Colonic mucosa (tissue), 4 donors: ENCODE measurements around the gene NRSN1. TPM values are rescaled to one million over a fixed set of nuclear protein-coding genes. Genes with fewer than 3 reads are reported as not detected.

ENCODE experiments used
- DNase-seq: peaks from one replicate; pipeline ENCODE4 v3.0.0-alpha.2; 2020
- H3K27ac ChIP-seq: fragments of 200-600 bp; one replicate; pipeline ENCODE4 v1.8.0; 2021
- H3K27me3 ChIP-seq: fragments of 200-600 bp; one replicate; pipeline ENCODE4 v1.8.0; 2021
- H3K36me3 ChIP-seq: fragments of 200-600 bp; one replicate; pipeline ENCODE4 v1.8.0; 2021
- H3K4me1 ChIP-seq: fragments of 200-600 bp; one replicate; pipeline ENCODE4 v1.8.0; 2021; ENCODE audit warnings: mild to moderate bottlenecking
- H3K4me3 ChIP-seq: fragments of 200-600 bp; one replicate; pipeline ENCODE4 v1.8.0; 2021
- H3K9ac ChIP-seq, 2 donors: one replicate each; pipeline ENCODE4 v1.7.0; 2013; ENCODE audit warnings: control low read depth in 2 of 2, low read depth in 2 of 2, low read length in 2 of 2
- H3K9me3 ChIP-seq: fragments of 200-600 bp; one replicate; pipeline ENCODE4 v1.8.0; 2021
- CTCF ChIP-seq: fragments of 200-600 bp; IDR thresholded peaks from one replicate; pipeline ENCODE4 v1.8.0; 2022; ENCODE audit warnings: antibody characterized with exemption, mild to moderate bottlenecking
- intact Hi-C: fragments of 100-400 bp; cut with DNase I; formaldehyde crosslinking; loops from one replicate; pipeline ENCODE4 v1.14.1; 2022
- total RNA-seq, 2 donors: library from RNA; stranded (reverse); fragmentation: NEBNext Ultra II Directional in 1 of 2; extraction: Animal tissue kit (Norgen Biotek cat#: 25700) in 1 of 2; gene quantifications; one replicate each; pipeline ENCODE4 v1.2.1, GENCODE V29; 2021
- donor health status: healthy.
- donor health status: DM: no; HTN: no; CAD: no.
- donor health status: DM: no; HTN: no; CAD: no.

Gene NRSN1
- total RNA-seq, 2 donors from 2014 or later = 0.64 TPM; not detected in 1

- no peaks in the 10 kb centered on the region for H3K27me3 ChIP-seq
- H3K9me3 ChIP-seq = no peaks in the 10 kb centered on the region
- no peak overlapping the region for H3K27ac ChIP-seq
- H3K9ac ChIP-seq = no peak overlapping the region
- no peak overlapping the region for H3K4me3 ChIP-seq
- no peaks in the 10 kb centered on the region for H3K4me1 ChIP-seq
- intact Hi-C loops = no loop called here
- DNase-seq = no peak
- TF ChIP-seq CTCF = no peak
- no peaks in the 10 kb centered on the region for H3K36me3 ChIP-seq
Observed at GRCh38 chr6:24152014-24152413, 26.0 kb downstream of the NRSN1 start.

- no peak overlapping the region for H3K27ac ChIP-seq
- no peaks in the 10 kb centered on the region for H3K9me3 ChIP-seq
- H3K27me3 ChIP-seq = no peaks in the 10 kb centered on the region
- H3K4me1 ChIP-seq = no peaks in the 10 kb centered on the region
- H3K9ac ChIP-seq = no peak overlapping the region
- H3K36me3 ChIP-seq = no peaks in the 10 kb centered on the region
- no peak for TF ChIP-seq CTCF
- no peak overlapping the region for H3K4me3 ChIP-seq
- intact Hi-C loops = no loop called here
- DNase-seq = no peak
Observed at GRCh38 chr6:24154121-24154520, 28.1 kb downstream of the NRSN1 start.

GRCh38 chr6:24157886-24158285 is 31.9 kb downstream of the NRSN1 start:
- no peak for DNase-seq
- no peak for TF ChIP-seq CTCF
- Histone ChIP-seq H3K9me3 (no peaks in the 10 kb centered on the region), H3K9ac (no peak overlapping the region), H3K36me3 (no peaks in the 10 kb centered on the region), H3K4me3 (no peak overlapping the region), H3K4me1 (no peaks in the 10 kb centered on the region), H3K27me3 (no peaks in the 10 kb centered on the region), H3K27ac (no peak overlapping the region)
- intact Hi-C loops = no loop called here

GRCh38 chr6:24183584-24183983 is 57.6 kb downstream of the NRSN1 start:
- intact Hi-C loops = no loop called here
- no peaks in the 10 kb centered on the region for H3K9me3 ChIP-seq
- no peak for TF ChIP-seq CTCF
- H3K27ac ChIP-seq = no peak overlapping the region
- no peaks in the 10 kb centered on the region for H3K27me3 ChIP-seq
- no peak overlapping the region for H3K9ac ChIP-seq
- no peak overlapping the region for H3K4me3 ChIP-seq
- no peaks in the 10 kb centered on the region for H3K4me1 ChIP-seq
- no peaks in the 10 kb centered on the region for H3K36me3 ChIP-seq
- DNase-seq = no peak

- intact Hi-C loops = no loop called here
Observed at GRCh38 chr6:24186349-24186748, 60.3 kb downstream of the NRSN1 start.

More at GRCh38 chr6:24186349-24186748, 60.3 kb downstream of the NRSN1 start:
- Histone ChIP-seq H3K9me3 (no peaks in the 10 kb centered on the region), H3K27ac (no peak overlapping the region), H3K4me1 (no peaks in the 10 kb centered on the region), H3K9ac (no peak overlapping the region), H3K4me3 (no peak overlapping the region), H3K27me3 (no peaks in the 10 kb centered on the region), H3K36me3 (no peaks in the 10 kb centered on the region)
- no peak for DNase-seq
- no peak for TF ChIP-seq CTCF
